ENCODE data around the gene TBX2. TPM values are rescaled to one million over a fixed set of nuclear protein-coding genes. Genes with fewer than 3 reads are reported as not detected.

Gene TBX2
- total and polyA plus RNA-seq, 10 of the 15 experiments (the other 5 are each of a cell fraction or from before 2014, with no cell fraction given): 0.13 TPM; not detected in 9

DNA sequence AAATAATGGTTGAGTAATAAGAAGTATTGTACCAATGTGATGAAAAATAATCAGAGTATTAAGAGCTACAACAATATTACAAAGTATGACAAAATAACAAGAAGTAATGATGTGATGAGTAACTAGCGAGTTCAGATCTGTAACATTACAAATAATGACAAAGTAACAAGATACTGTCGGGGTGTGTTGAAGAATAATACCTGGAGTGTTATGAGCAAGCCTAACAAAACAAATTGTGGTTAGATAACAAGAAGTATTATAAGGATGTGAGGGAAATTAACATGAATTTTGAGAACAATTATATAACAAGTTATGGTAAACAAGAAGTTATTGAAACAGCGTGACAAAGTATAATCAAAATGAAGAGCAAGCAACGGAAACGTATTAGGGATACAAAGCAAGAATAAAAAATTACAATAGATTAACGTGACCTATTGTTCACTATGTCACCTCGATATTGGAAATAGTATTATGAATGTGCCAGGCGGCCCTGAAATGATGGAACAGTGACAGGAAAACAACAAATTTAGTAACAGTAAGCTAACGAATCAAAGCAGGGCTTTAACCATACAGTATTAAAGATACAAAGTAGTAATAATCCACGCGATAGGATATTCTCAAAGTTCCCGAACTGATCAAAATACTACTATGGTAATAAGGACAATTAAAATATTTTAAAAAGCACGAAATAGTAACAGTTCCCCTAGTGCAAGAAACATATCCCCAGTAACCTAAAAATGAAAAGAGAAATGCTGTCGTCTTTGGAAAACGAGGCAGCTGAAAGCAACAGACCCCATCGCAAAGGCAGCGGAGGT is 54.1 kb downstream of the TBX2 start:
- Histone ChIP-seq H3K27me3 (replicated peaks in 1 of 2; ENCODE audit: control insufficient read depth in 2 of 2, insufficient read depth in 2 of 2, low read length in 1 of 2) (peaks cover 32 to 47% of the 10 kb centered on the region in 2 experiments), H3K9me3 (replicated peaks; ENCODE audit: control insufficient read depth, insufficient read depth, low read length) (no peaks in the 10 kb centered on the region), H3K36me3 (ENCODE audit: control insufficient read depth in 2 of 2, insufficient read depth in 2 of 2, low read length in 1 of 2) (no peaks in the 10 kb centered on the region), H3K4me1 (ENCODE audit: control insufficient read depth, insufficient read depth, low read length) (no peaks in the 10 kb centered on the region), H3K4me2 (ENCODE audit: control insufficient read depth, insufficient read depth) (no peak overlapping the region), H3K4me3 (no peak overlapping the region), H3K9ac (ENCODE audit: control insufficient read depth, insufficient read depth, low read length) (no peak overlapping the region), H3K27ac (ENCODE audit: control insufficient read depth, insufficient read depth) (no peak overlapping the region), H3K79me2 (ENCODE audit: control insufficient read depth, insufficient read depth, low read length) (no peaks in the 10 kb centered on the region), H4K20me1 (ENCODE audit: control insufficient read depth, insufficient read depth) (no peaks in the 10 kb centered on the region), H2AFZ (ENCODE audit: control insufficient read depth, low read depth, low read length) (no peak overlapping the region)
- ChIA-PET CTCF (no interaction called here), RAD21 (ENCODE audit: unreplicated experiment) (no interaction called here), POLR2A (no interaction called here), SMC1A (ENCODE audit: uncharacterized antibody, unreplicated experiment) (no interaction called here)
- BruUV-seq (replicated peaks): no TSS peak
- in situ Hi-C loops (cut with MboI): no loop called here
- DNase-seq (ENCODE audit: low read depth, low spot score): no peak
- no peak for ATAC-seq
- FAIRE-seq: no peak
- 30% methylated on average over 17 of the region's 17 CpGs for WGBS (ENCODE audit: insufficient coverage, insufficient replicate concordance, low lambda C conversion rate, missing lambda C conversion rate)
- TF ChIP-seq ZNF592 (IDR thresholded peaks at IDR 0.05) (no peak), ETV6 (conservative IDR thresholded peaks at IDR 0.05 in 1 of 2, IDR thresholded peaks at IDR 0.05 in 1 of 2; ENCODE audit: borderline replicate concordance in 1 of 2, low read depth in 1 of 2) (peak in 1 of 2 experiments; percentile 98; a peak in 2 of 4 replicates), CHD4 (IDR thresholded peaks at IDR 0.05) (no peak), EP300 (IDR thresholded peaks at IDR 0.05; ENCODE audit: borderline replicate concordance in 1 of 2, control insufficient read depth in 1 of 2, low read depth in 2 of 2, low read length in 2 of 2) (no peak), RAD51 (IDR thresholded peaks at IDR 0.05) (no peak)
- intact Hi-C loops (cut with micrococcal nuclease; ENCODE audit: unreplicated experiment): no loop called here
